Esophagus (tissue), 2 donors: ENCODE measurements around the gene PSPC1. TPM values are rescaled to one million over a fixed set of nuclear protein-coding genes. Genes with fewer than 3 reads are reported as not detected.

Experiments used
- H3K27ac ChIP-seq, 2 donors: one replicate each; pipeline ENCODE4 v1.5.1; 2013; ENCODE audit warnings: low read depth in 2 of 2, mild to moderate bottlenecking in 2 of 2, inconsistent platforms in 1 of 2, low read length in 1 of 2, moderate library complexity in 1 of 2
- H3K27me3 ChIP-seq, 2 donors: one replicate each; pipeline ENCODE4 v1.6.1; 2013; ENCODE audit warnings: low read length in 2 of 2, control low read depth in 1 of 2, mild to moderate bottlenecking in 1 of 2; ENCODE audit not compliant: insufficient read depth in 2 of 2, control insufficient read depth in 1 of 2
- H3K36me3 ChIP-seq, 2 donors: one replicate each; pipeline ENCODE4 v1.6.1; 2013; ENCODE audit warnings: low read length in 1 of 2; ENCODE audit not compliant: control insufficient read depth in 2 of 2, insufficient read depth in 2 of 2
- H3K4me1 ChIP-seq, 2 donors: one replicate each; pipeline ENCODE4 v1.6.1; 2013; ENCODE audit warnings: low read length in 1 of 2; ENCODE audit not compliant: control insufficient read depth in 2 of 2, insufficient read depth in 2 of 2
- H3K4me3 ChIP-seq, 2 donors: one replicate each; pipeline ENCODE4 v1.5.1; 2013; ENCODE audit warnings: low read length in 2 of 2, mild to moderate bottlenecking in 2 of 2, low read depth in 1 of 2, moderate library complexity in 1 of 2
- H3K9me3 ChIP-seq, 2 donors: one replicate each; pipeline ENCODE4 v1.6.1; 2013; ENCODE audit warnings: mild to moderate bottlenecking in 2 of 2, low read depth in 1 of 2, low read length in 1 of 2, moderate library complexity in 1 of 2; ENCODE audit not compliant: control insufficient read depth in 2 of 2, insufficient read depth in 1 of 2
- WGBS, 2 donors: extraction: QIAGEN DNeasy Blood & Tissue Kit; methylation state at CpG; one replicate each; pipeline ENCODE4 v1.1.7; 2013; 5-methylcytosine and 5-hydroxymethylcytosine counted together
- polyA plus RNA-seq, 2 donors: library from polyadenylated mRNA; stranded (reverse); fragments of 200-250 nt; gene quantifications; one replicate each; pipeline ENCODE4 v1.2.3, GENCODE V29; 2013
- donor health status: healthy with polysubstance abuse.
- donor health status: Bipolar disorder and iron deficiency.

The PSPC1 gene
- polyA plus RNA-seq, 2 donors = 19.6 to 26.0 TPM

GRCh38 chr13:19766591-19766990, 16.2 kb downstream of the PSPC1 start:
- WGBS, 2 donors = 46 to 51% methylated on average over 5 of the region's 5 CpGs
- H3K9me3 ChIP-seq = no peaks in the 10 kb centered on the region
- no peak overlapping the region for H3K4me3 ChIP-seq
- H3K27me3 ChIP-seq = no peaks in the 10 kb centered on the region
- H3K36me3 ChIP-seq = peaks cover 0 to 4% of the 10 kb centered on the region in 2 donors
- peaks cover 0 to 2% of the 10 kb centered on the region in 2 donors for H3K4me1 ChIP-seq
- no peak overlapping the region for H3K27ac ChIP-seq

DNA sequence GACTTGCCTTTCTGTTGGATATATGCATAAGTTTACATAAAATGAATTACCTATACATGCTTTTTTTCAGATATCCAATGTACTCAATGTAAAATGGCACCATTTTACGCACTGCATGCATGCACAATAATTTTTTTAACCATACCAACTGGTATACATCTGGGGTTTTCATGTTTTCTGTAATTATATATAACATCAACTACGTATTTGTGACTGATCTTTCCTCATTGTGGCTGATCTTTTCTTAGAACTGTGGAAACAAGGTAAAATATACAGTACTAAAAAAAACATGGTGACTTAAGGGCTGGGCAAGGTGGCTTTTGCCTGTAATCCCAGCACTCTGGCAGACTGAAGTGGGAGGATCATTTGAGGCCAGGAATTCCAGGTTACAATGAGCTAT, 18.5 kb downstream of the PSPC1 start:
- no peaks in the 10 kb centered on the region for H3K27me3 ChIP-seq
- H3K9me3 ChIP-seq = no peaks in the 10 kb centered on the region
- no peak overlapping the region for H3K4me3 ChIP-seq
- H3K27ac ChIP-seq = no peak overlapping the region
- H3K36me3 ChIP-seq = peaks cover 0 to 2% of the 10 kb centered on the region in 2 donors
- peaks cover 0 to 2% of the 10 kb centered on the region in 2 donors for H3K4me1 ChIP-seq
- 85% methylated on average over 2 of the region's 2 CpGs for WGBS, 2 donors

- no peak overlapping the region for H3K4me3 ChIP-seq
- WGBS, 2 donors = 93 to 94% methylated on average over 10 of the region's 10 CpGs
- no peak overlapping the region for H3K27ac ChIP-seq
- peaks cover 0 to 2% of the 10 kb centered on the region in 2 donors for H3K4me1 ChIP-seq
- H3K9me3 ChIP-seq = no peaks in the 10 kb centered on the region
- H3K27me3 ChIP-seq = no peaks in the 10 kb centered on the region
- H3K36me3 ChIP-seq = peaks cover 0 to 2% of the 10 kb centered on the region in 2 donors
These were observed 19.1 kb downstream of the PSPC1 start for GRCh38 chr13:19763618-19764017.

- H3K27ac ChIP-seq = no peak overlapping the region
- H3K4me3 ChIP-seq = no peak overlapping the region
- H3K27me3 ChIP-seq = no peaks in the 10 kb centered on the region
- no peaks in the 10 kb centered on the region for H3K9me3 ChIP-seq
- peaks cover 0 to 8% of the 10 kb centered on the region in 2 donors for H3K36me3 ChIP-seq
- 89 to 91% methylated on average over 5 of the region's 5 CpGs for WGBS, 2 donors
- H3K4me1 ChIP-seq = no peaks in the 10 kb centered on the region
These were observed 23.1 kb downstream of the PSPC1 start for GRCh38 chr13:19759669-19760068.

DNA sequence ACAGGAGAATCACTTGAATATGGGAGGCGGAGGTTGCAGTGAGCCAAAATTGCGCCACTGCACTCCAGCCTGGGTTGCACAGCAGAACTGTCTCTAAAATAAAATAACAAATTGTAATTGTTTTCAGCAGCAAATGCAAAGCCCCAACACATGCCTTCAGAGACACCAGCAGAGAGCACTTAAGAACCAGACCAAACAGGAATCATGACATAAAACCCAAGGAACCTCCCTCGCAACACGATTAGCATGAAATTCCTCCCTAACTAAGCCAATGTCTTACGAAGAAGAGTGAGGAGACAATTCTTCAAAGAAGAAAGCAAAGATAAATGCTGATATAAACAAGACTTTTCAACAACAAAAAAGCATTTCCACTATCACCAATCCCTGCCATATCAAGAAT, 40.1 kb downstream of the PSPC1 start:
- H3K4me3 ChIP-seq = no peak overlapping the region
- 84 to 87% methylated on average over 5 of the region's 5 CpGs for whole genome bisulfite sequencing, 2 donors
- no peak overlapping the region for H3K27ac ChIP-seq
- no peaks in the 10 kb centered on the region for H3K9me3 ChIP-seq
- H3K4me1 ChIP-seq = no peaks in the 10 kb centered on the region
- no peaks in the 10 kb centered on the region for H3K27me3 ChIP-seq
- peaks cover 0 to 5% of the 10 kb centered on the region in 2 donors for H3K36me3 ChIP-seq

DNA sequence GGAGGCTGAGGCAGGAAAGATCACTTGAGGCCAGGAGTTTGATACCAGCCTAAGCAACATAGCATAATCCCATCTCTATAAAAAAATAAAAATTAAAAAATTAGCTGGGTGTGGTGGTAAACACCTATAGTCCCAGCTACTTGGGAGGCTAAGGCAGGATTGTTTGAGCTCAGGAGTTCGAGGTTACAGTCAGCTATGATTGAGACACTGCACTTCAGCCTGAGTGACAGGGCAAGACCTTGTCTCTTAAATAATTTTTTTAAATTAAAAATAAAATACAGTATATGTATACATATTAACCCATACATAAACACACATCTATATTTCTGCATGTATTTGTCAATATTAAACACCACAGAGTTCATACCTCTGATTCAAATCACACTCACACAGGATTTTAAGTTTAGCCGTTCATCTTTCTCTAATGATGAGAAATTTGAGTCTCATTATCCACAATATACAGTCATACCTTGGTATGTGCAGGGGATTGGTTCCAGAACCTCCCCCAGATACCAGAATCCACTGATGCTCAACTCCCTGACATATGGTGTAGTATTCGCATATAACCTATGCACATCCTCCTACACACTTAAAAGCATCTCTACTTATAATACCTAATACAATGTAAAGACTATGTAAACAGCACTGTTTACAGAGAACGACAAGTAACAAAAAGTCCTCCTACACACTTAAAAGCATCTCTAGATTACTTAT, 44.7 kb downstream of the PSPC1 start:
- Histone ChIP-seq H3K36me3 (peaks cover 0 to 9% of the 10 kb centered on the region in 2 donors), H3K9me3 (no peaks in the 10 kb centered on the region)

DNA sequence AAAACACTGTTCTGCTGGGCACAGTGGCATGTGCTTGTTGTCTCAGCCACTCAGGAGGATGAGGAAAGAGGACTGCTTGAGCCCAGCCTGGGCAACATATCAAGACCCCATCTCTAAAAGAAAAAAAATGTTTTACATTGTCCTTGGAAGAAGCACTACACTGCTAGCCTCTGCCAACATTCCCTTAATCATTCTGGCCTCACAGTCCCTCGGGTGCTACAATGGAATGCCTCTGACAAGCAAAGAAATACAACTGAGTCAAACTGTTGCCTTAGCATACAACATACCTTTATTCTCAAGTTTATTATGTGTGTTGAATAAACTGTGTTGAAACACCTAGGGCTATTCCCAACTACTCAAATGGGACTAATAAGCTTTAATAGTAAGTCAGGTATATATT, 56.1 kb downstream of the PSPC1 start:
- no peak overlapping the region for H3K4me3 ChIP-seq
- no peak overlapping the region for H3K27ac ChIP-seq
- H3K9me3 ChIP-seq = no peaks in the 10 kb centered on the region
- no peaks in the 10 kb centered on the region for H3K27me3 ChIP-seq
- H3K36me3 ChIP-seq = peaks cover 2 to 6% of the 10 kb centered on the region in 2 donors
- no peaks in the 10 kb centered on the region for H3K4me1 ChIP-seq
- 71 to 75% methylated on average over 1 of the region's 1 CpG for WGBS, 2 donors

More for the DNA sequence above, 44.7 kb downstream of the PSPC1 start:
- Histone ChIP-seq H3K27me3 (no peaks in the 10 kb centered on the region), H3K4me1 (no peaks in the 10 kb centered on the region), H3K4me3 (no peak overlapping the region), H3K27ac (no peak overlapping the region)
- 88 to 94% methylated on average over 4 of the region's 4 CpGs for WGBS, 2 donors

GRCh38 chr13:19725320-19725719, 57.4 kb downstream of the PSPC1 start:
- Histone ChIP-seq H3K27me3 (no peaks in the 10 kb centered on the region), H3K4me1 (no peaks in the 10 kb centered on the region), H3K4me3 (no peak overlapping the region), H3K9me3 (no peaks in the 10 kb centered on the region), H3K27ac (no peak overlapping the region), H3K36me3 (peaks cover 2 to 3% of the 10 kb centered on the region in 2 donors)
- 78 to 95% methylated on average over 3 of the region's 3 CpGs for WGBS, 2 donors

DNA sequence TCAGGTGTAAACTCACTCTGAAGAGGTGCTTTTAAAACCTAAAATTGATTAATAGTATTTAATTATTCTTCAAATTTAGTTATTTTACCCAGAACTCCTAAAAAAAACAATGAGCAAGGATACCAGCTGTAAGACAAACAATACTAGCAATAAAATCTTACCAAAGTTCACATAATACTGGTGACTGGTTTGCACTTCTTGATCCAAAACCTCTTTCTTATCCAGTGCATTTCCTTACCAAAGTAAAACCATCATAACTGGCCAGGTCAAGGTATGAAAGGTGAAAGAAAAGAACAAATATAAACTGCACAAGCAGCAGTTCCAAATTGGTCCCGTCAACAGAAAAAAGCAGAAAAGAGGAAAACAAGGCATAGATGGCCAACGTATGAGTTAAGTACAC, 62.7 kb downstream of the PSPC1 start:
- Histone ChIP-seq H3K27ac (no peak overlapping the region), H3K4me3 (no peak overlapping the region), H3K4me1 (no peaks in the 10 kb centered on the region), H3K36me3 (no peaks in the 10 kb centered on the region), H3K9me3 (no peaks in the 10 kb centered on the region), H3K27me3 (no peaks in the 10 kb centered on the region)
- 68 to 89% methylated on average over 2 of the region's 2 CpGs for WGBS, 2 donors
